Stimulated activated naive B cell treated with anti-CD40 and anti-IgM and Interleukin-4, amounts not matched to agents 10 μg/mL and 1 μg/mL and 100 μg/mL, for 72 hours (primary cell): ENCODE data around the gene SND1.

Experiments used
- ATAC-seq, 2 donors: fragments of 150-1000 bp; cut with Tn5 transposase; replicated peaks; 2 replicates each; pipeline ENCODE4 v1.10.0; 2021; ENCODE audit warnings: moderate library complexity in 1 of 2
- DNase-seq: peaks from one replicate; pipeline ENCODE4 v3.0.0; 2021
- H3K27ac Mint-ChIP-seq: one replicate; pipeline ENCODE4 v1.8.0; 2022; ENCODE audit warnings: mild to moderate bottlenecking, mixed read lengths
- H3K27me3 Mint-ChIP-seq, 2 donors: one replicate each; pipeline ENCODE4 v1.8.0; 2022; ENCODE audit warnings: mixed read lengths in 2 of 2
- H3K36me3 Mint-ChIP-seq, 2 donors: one replicate each; pipeline ENCODE4 v1.8.0; 2022; ENCODE audit warnings: mixed read lengths in 2 of 2, mild to moderate bottlenecking in 1 of 2
- H3K4me1 Mint-ChIP-seq, 2 donors: one replicate each; pipeline ENCODE4 v1.8.0; 2022; ENCODE audit warnings: mixed read lengths in 2 of 2, mild to moderate bottlenecking in 1 of 2
- H3K4me3 Mint-ChIP-seq, 2 donors: one replicate each; pipeline ENCODE4 v1.8.0; 2022; ENCODE audit warnings: mild to moderate bottlenecking in 2 of 2, mixed read lengths in 2 of 2, moderate library complexity in 1 of 2
- H3K9me3 Mint-ChIP-seq, 2 donors: one replicate each; pipeline ENCODE4 v1.8.0; 2022; ENCODE audit warnings: mixed read lengths in 2 of 2, mild to moderate bottlenecking in 1 of 2

Gene SND1

GRCh38 chr7:127932076-127932475 lies 280.1 kb downstream of the SND1 start:
- ATAC-seq (no peak), DNase-seq (no peak)
- Mint-ChIP-seq H3K27ac (no peak overlapping the region), H3K4me3 (no peak overlapping the region), H3K4me1 (peaks cover 45 to 60% of the 10 kb centered on the region in 2 donors), H3K27me3 (no peaks in the 10 kb centered on the region), H3K9me3 (no peaks in the 10 kb centered on the region), H3K36me3 (peaks cover 49 to 78% of the 10 kb centered on the region in 2 donors)

GRCh38 chr7:127932496-127932895 lies 280.5 kb downstream of the SND1 start:
- no peak overlapping the region for H3K27ac Mint-ChIP-seq
- DNase-seq (no peak), ATAC-seq (no peak)
- H3K9me3 Mint-ChIP-seq: no peaks in the 10 kb centered on the region
- H3K4me3 Mint-ChIP-seq: no peak overlapping the region
- H3K4me1 Mint-ChIP-seq: peaks cover 44 to 56% of the 10 kb centered on the region in 2 donors
- H3K27me3 Mint-ChIP-seq: no peaks in the 10 kb centered on the region
- H3K36me3 Mint-ChIP-seq: peaks cover 53 to 82% of the 10 kb centered on the region in 2 donors

GRCh38 chr7:127933146-127933545 lies 281.2 kb downstream of the SND1 start:
- Mint-ChIP-seq H3K9me3 (no peaks in the 10 kb centered on the region), H3K4me3 (no peak overlapping the region), H3K27ac (no peak overlapping the region), H3K36me3 (peaks cover 53 to 85% of the 10 kb centered on the region in 2 donors), H3K27me3 (no peaks in the 10 kb centered on the region), H3K4me1 (peaks cover 40 to 49% of the 10 kb centered on the region in 2 donors)
- DNase-seq (no peak), ATAC-seq (no peak)

GRCh38 chr7:127934711-127935110 lies 282.7 kb downstream of the SND1 start:
- ATAC-seq: no peak
- no peak overlapping the region for H3K4me3 Mint-ChIP-seq

GRCh38 chr7:127935847-127936376 lies 283.9 kb downstream of the SND1 start:
- peaks cover 30 to 36% of the 10 kb centered on the region in 2 donors for H3K4me1 Mint-ChIP-seq
- H3K9me3 Mint-ChIP-seq: no peaks in the 10 kb centered on the region
- H3K36me3 Mint-ChIP-seq: peaks cover 43 to 84% of the 10 kb centered on the region in 2 donors
- H3K27ac Mint-ChIP-seq: no peak overlapping the region
- no peaks in the 10 kb centered on the region for H3K27me3 Mint-ChIP-seq
- ATAC-seq (no peak), DNase-seq (no peak)
- H3K4me3 Mint-ChIP-seq: no peak overlapping the region

More at GRCh38 chr7:127934711-127935110, 282.7 kb downstream of the SND1 start:
- peaks cover 34% of the 10 kb centered on the region in 2 donors for H3K4me1 Mint-ChIP-seq
- no peaks in the 10 kb centered on the region for H3K27me3 Mint-ChIP-seq
- no peaks in the 10 kb centered on the region for H3K9me3 Mint-ChIP-seq
- peaks cover 50 to 92% of the 10 kb centered on the region in 2 donors for H3K36me3 Mint-ChIP-seq
- no peak for DNase-seq
- H3K27ac Mint-ChIP-seq: no peak overlapping the region

- H3K27me3 Mint-ChIP-seq: no peaks in the 10 kb centered on the region
- peaks cover 30 to 44% of the 10 kb centered on the region in 2 donors for H3K4me1 Mint-ChIP-seq
- no peak for ATAC-seq
- no peaks in the 10 kb centered on the region for H3K9me3 Mint-ChIP-seq
- no peak overlapping the region for H3K4me3 Mint-ChIP-seq
- no peak overlapping the region for H3K27ac Mint-ChIP-seq
- no peak for DNase-seq
- peaks cover 38 to 80% of the 10 kb centered on the region in 2 donors for H3K36me3 Mint-ChIP-seq
Observed at GRCh38 chr7:127937066-127937680, 285.2 kb downstream of the SND1 start.

GRCh38 chr7:127938588-127938987 lies 286.6 kb downstream of the SND1 start:
- H3K4me3 Mint-ChIP-seq: no peak overlapping the region
- peaks cover 42 to 79% of the 10 kb centered on the region in 2 donors for H3K36me3 Mint-ChIP-seq
- peaks cover 30 to 44% of the 10 kb centered on the region in 2 donors for H3K4me1 Mint-ChIP-seq
- no peak overlapping the region for H3K27ac Mint-ChIP-seq
- H3K27me3 Mint-ChIP-seq: no peaks in the 10 kb centered on the region
- DNase-seq (no peak), ATAC-seq (no peak)
- no peaks in the 10 kb centered on the region for H3K9me3 Mint-ChIP-seq

- ATAC-seq (no peak), DNase-seq (no peak)
- Mint-ChIP-seq H3K4me3 (no peak overlapping the region), H3K27me3 (no peaks in the 10 kb centered on the region), H3K4me1 (peaks cover 15 to 24% of the 10 kb centered on the region in 2 donors), H3K36me3 (peaks cover 39 to 74% of the 10 kb centered on the region in 2 donors), H3K9me3 (no peaks in the 10 kb centered on the region), H3K27ac (no peak overlapping the region)
Observed at GRCh38 chr7:127940381-127941160, 288.6 kb downstream of the SND1 start.

- ATAC-seq: no peak
- H3K36me3 Mint-ChIP-seq: peaks cover 34 to 68% of the 10 kb centered on the region in 2 donors
- H3K9me3 Mint-ChIP-seq: no peaks in the 10 kb centered on the region
- H3K4me3 Mint-ChIP-seq: no peak overlapping the region
- H3K27ac Mint-ChIP-seq: no peak overlapping the region
- H3K27me3 Mint-ChIP-seq: no peaks in the 10 kb centered on the region
- peaks cover 11 to 17% of the 10 kb centered on the region in 2 donors for H3K4me1 Mint-ChIP-seq
- no peak for DNase-seq
Observed at GRCh38 chr7:127941476-127942210, 289.6 kb downstream of the SND1 start.

GRCh38 chr7:127943541-127944521 lies 291.8 kb downstream of the SND1 start:
- H3K27ac Mint-ChIP-seq: no peak overlapping the region
- no peak overlapping the region for H3K4me3 Mint-ChIP-seq
- H3K9me3 Mint-ChIP-seq: no peaks in the 10 kb centered on the region
- no peak for ATAC-seq
- peaks cover 36 to 64% of the 10 kb centered on the region in 2 donors for H3K36me3 Mint-ChIP-seq
- no peaks in the 10 kb centered on the region for H3K27me3 Mint-ChIP-seq
- DNase-seq: no peak
- peaks cover 7 to 17% of the 10 kb centered on the region in 2 donors for H3K4me1 Mint-ChIP-seq

GRCh38 chr7:127946111-127946510 lies 294.1 kb downstream of the SND1 start:
- no peak for ATAC-seq
- H3K9me3 Mint-ChIP-seq: no peaks in the 10 kb centered on the region
- no peaks in the 10 kb centered on the region for H3K27me3 Mint-ChIP-seq
- peaks cover 5 to 6% of the 10 kb centered on the region in 2 donors for H3K4me1 Mint-ChIP-seq
- peaks cover 39 to 68% of the 10 kb centered on the region in 2 donors for H3K36me3 Mint-ChIP-seq
- DNase-seq: no peak
- H3K27ac Mint-ChIP-seq: no peak overlapping the region
- H3K4me3 Mint-ChIP-seq: no peak overlapping the region

GRCh38 chr7:127946847-127947246 lies 294.9 kb downstream of the SND1 start:
- peaks cover 0 to 3% of the 10 kb centered on the region in 2 donors for H3K4me1 Mint-ChIP-seq
- ATAC-seq (no peak), DNase-seq (no peak)
- H3K9me3 Mint-ChIP-seq: no peaks in the 10 kb centered on the region
- H3K4me3 Mint-ChIP-seq: no peak overlapping the region
- H3K27ac Mint-ChIP-seq: no peak overlapping the region
- H3K27me3 Mint-ChIP-seq: no peaks in the 10 kb centered on the region
- H3K36me3 Mint-ChIP-seq: peaks cover 41 to 68% of the 10 kb centered on the region in 2 donors

- ATAC-seq (no peak), DNase-seq (no peak)
- H3K27ac Mint-ChIP-seq: no peak overlapping the region
- H3K4me1 Mint-ChIP-seq: peaks cover 2 to 5% of the 10 kb centered on the region in 2 donors
- no peaks in the 10 kb centered on the region for H3K9me3 Mint-ChIP-seq
- H3K4me3 Mint-ChIP-seq: no peak overlapping the region
- H3K36me3 Mint-ChIP-seq: peaks cover 37 to 68% of the 10 kb centered on the region in 2 donors
- no peaks in the 10 kb centered on the region for H3K27me3 Mint-ChIP-seq
Observed at GRCh38 chr7:127948312-127948711, 296.3 kb downstream of the SND1 start.
